ENCODE data around the gene CYP39A1.

Gene CYP39A1

GRCh38 chr6:46521464-46521971 is 131.1 kb downstream of the CYP39A1 start:
- in situ Hi-C loops (cut with HindIII; ENCODE audit: low sequenced_read_pairs) = no loop called here

GRCh38 chr6:46517202-46517601 is 135.4 kb downstream of the CYP39A1 start:
- in situ Hi-C loops (cut with HindIII; ENCODE audit: low sequenced_read_pairs) = loop anchor here (5.0 kb wide), 2 partner anchors 45 to 85 kb away; no protein-coding TSS in a partner anchor

GRCh38 chr6:46513533-46513932 is 139.1 kb downstream of the CYP39A1 start:
- in situ Hi-C loops (cut with HindIII; ENCODE audit: low sequenced_read_pairs) = no loop called here

- in situ Hi-C loops (cut with HindIII; ENCODE audit: low sequenced_read_pairs) = no loop called here
Observed at GRCh38 chr6:46511320-46511719, 141.3 kb downstream of the CYP39A1 start.

GRCh38 chr6:46510651-46511050 is 142.0 kb downstream of the CYP39A1 start:
- in situ Hi-C loops (cut with HindIII; ENCODE audit: low sequenced_read_pairs) = no loop called here

GRCh38 chr6:46509981-46510510 is 142.6 kb downstream of the CYP39A1 start:
- in situ Hi-C loops (cut with HindIII; ENCODE audit: low sequenced_read_pairs) = no loop called here

- in situ Hi-C loops (cut with HindIII; ENCODE audit: low sequenced_read_pairs) = no loop called here
Observed at GRCh38 chr6:46509063-46509462, 143.6 kb downstream of the CYP39A1 start.

GRCh38 chr6:46507426-46507825 is 145.2 kb downstream of the CYP39A1 start:
- in situ Hi-C loops (cut with HindIII; ENCODE audit: low sequenced_read_pairs) = no loop called here

- in situ Hi-C loops (cut with HindIII; ENCODE audit: low sequenced_read_pairs) = no loop called here
Observed at GRCh38 chr6:46505693-46506512, 146.7 kb downstream of the CYP39A1 start.

- in situ Hi-C loops (cut with HindIII; ENCODE audit: low sequenced_read_pairs) = no loop called here
Observed at GRCh38 chr6:46504242-46504641, 148.4 kb downstream of the CYP39A1 start.

GRCh38 chr6:46502486-46503119 is 150.0 kb downstream of the CYP39A1 start:
- in situ Hi-C loops (cut with HindIII; ENCODE audit: low sequenced_read_pairs) = no loop called here

GRCh38 chr6:46501136-46502089 is 151.2 kb downstream of the CYP39A1 start:
- in situ Hi-C loops (cut with HindIII; ENCODE audit: low sequenced_read_pairs) = no loop called here

- in situ Hi-C loops (cut with HindIII; ENCODE audit: low sequenced_read_pairs) = no loop called here
Observed at GRCh38 chr6:46500382-46500781, 152.2 kb downstream of the CYP39A1 start.

All from endothelial cell of hepatic sinusoid (primary cell).